Measurements from ENCODE around the gene ABITRAM. TPM values are rescaled to one million over a fixed set of nuclear protein-coding genes. Genes with fewer than 3 reads are reported as not detected.
"Not testable (repeated sequence)": the region's sequence is repeated elsewhere in the genome, so short reads cannot be mapped to it uniquely, and the experiment has no call there.

The ABITRAM gene
- total RNA-seq, 2 donors from 2014 or later = 11.6 to 14.8 TPM

DNA sequence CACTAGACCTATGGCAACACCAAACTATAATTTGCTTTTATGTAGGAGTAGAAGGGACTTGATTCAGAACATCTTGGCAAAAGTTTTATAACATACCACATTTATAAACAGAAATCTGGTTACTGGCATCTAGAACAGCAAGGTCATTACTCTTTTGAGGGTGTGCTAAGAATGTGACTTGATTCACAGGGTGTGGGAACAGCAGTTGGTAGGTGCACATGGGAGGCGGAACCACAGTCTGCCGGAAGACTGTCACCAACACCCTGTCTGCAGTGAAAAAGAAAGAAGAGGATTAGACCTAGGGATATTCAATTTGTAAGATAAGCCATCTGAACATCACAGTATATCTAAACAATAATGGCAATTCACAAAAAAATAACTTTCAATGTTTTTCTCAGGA is 23.3 kb upstream of the ABITRAM start:
- peaks cover 99% of the 10 kb centered on the region for H3K36me3 Mint-ChIP-seq (ENCODE audit: low read depth)
- no peaks in the 10 kb centered on the region for H3K27me3 Mint-ChIP-seq
- no peak overlapping the region for H3K4me3 Mint-ChIP-seq
- no peaks in the 10 kb centered on the region for H3K9me3 Mint-ChIP-seq
- H3K27ac Mint-ChIP-seq = no peak overlapping the region
- H3K4me1 Mint-ChIP-seq = peaks cover 8% of the 10 kb centered on the region
- no peak for ATAC-seq (replicated peaks)

- Mint-ChIP-seq H3K4me3 (peak overlapping the region; percentile 14), H3K36me3 (ENCODE audit: low read depth) (peaks cover 99% of the 10 kb centered on the region), H3K9me3 (no peaks in the 10 kb centered on the region), H3K27ac (peak overlapping the region; percentile 83), H3K4me1 (peaks cover 8% of the 10 kb centered on the region), H3K27me3 (no peaks in the 10 kb centered on the region)
- no peak for ATAC-seq (replicated peaks)
Observed at GRCh38 chr9:108911820-108912219, 22.4 kb upstream of the ABITRAM start.

GRCh38 chr9:108913391-108913790 is 20.8 kb upstream of the ABITRAM start:
- Mint-ChIP-seq H3K9me3 (no peaks in the 10 kb centered on the region), H3K4me1 (peaks cover 8% of the 10 kb centered on the region), H3K27me3 (no peaks in the 10 kb centered on the region), H3K36me3 (ENCODE audit: low read depth) (peaks cover 99% of the 10 kb centered on the region), H3K4me3 (no peak overlapping the region), H3K27ac (no peak overlapping the region)
- no peak for ATAC-seq (replicated peaks)

GRCh38 chr9:108919517-108919916 is 14.7 kb upstream of the ABITRAM start:
- H3K27ac Mint-ChIP-seq = peak overlapping the region; percentile 0
- H3K4me3 Mint-ChIP-seq = no peak overlapping the region
- H3K4me1 Mint-ChIP-seq = no peaks in the 10 kb centered on the region
- no peaks in the 10 kb centered on the region for H3K27me3 Mint-ChIP-seq
- H3K9me3 Mint-ChIP-seq = no peaks in the 10 kb centered on the region
- H3K36me3 Mint-ChIP-seq (ENCODE audit: low read depth) = peaks cover 100% of the 10 kb centered on the region
- no peak for ATAC-seq (replicated peaks)

DNA sequence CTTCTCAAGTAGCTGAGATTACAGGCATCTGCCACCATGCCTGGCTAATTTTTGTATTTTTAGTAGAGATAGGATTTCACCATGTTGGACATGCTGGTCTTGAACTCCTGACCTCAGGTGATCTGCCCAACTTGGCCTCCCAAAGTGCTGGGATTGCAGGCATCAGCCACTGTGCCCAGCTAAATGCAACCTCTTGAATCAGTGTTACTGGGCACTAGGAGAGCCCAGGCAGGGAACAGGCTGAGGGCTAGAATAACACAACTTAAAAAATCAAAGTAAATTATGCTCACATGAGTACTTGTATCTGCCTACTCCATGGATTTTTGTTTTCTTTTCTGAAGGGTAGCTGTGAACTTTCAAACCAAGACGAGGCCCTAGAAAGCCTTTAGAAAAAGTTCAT is 13.8 kb upstream of the ABITRAM start:
- H3K27ac Mint-ChIP-seq; H3K9me3 Mint-ChIP-seq; H3K4me3 Mint-ChIP-seq; H3K4me1 Mint-ChIP-seq; H3K27me3 Mint-ChIP-seq; ATAC-seq (replicated peaks): not testable (repeated sequence)
- peaks cover 100% of the 10 kb centered on the region for H3K36me3 Mint-ChIP-seq (ENCODE audit: low read depth)

DNA sequence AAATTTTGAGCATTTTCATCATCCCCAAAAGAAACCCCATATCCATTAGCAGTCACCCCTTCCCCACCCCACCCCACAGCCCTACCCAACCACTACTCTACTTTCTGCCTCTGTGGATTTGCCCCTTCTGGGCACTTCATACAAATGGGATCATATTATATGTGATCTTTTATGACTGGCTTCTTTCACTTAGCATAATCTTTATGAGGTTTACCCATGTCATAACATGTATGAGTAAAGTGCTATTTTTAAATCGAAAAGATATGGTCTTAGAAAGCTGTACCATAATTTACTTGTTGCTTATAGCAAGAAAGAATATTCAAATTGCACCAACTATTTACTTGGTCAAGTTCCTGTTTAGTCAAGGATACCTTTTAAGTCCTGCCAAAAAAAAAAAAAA is 13.0 kb upstream of the ABITRAM start:
- H3K27me3 Mint-ChIP-seq = no peaks in the 10 kb centered on the region
- H3K4me3 Mint-ChIP-seq = no peak overlapping the region
- no peak for ATAC-seq (replicated peaks)
- H3K27ac Mint-ChIP-seq = no peak overlapping the region
- H3K4me1 Mint-ChIP-seq = no peaks in the 10 kb centered on the region
- H3K36me3 Mint-ChIP-seq (ENCODE audit: low read depth) = peaks cover 100% of the 10 kb centered on the region
- H3K9me3 Mint-ChIP-seq = no peaks in the 10 kb centered on the region

DNA sequence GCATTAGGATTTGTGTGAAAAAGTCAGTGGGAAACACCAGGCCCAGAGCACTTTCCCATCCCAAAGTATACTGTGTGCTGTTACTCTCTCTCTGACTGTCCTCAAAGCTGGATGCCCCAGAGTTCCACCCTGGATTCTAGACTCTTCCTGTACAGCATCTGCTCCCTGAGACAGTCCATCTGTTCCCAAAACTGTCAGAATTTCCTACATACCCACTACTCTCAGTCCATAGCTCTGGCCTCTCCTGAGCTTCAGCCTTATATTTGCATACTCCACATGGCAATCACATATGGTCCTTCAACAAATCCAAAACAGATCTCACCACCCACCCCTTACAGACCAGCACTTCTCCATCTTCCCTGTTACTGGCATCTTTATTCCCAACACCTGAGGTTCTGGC is 9.7 kb upstream of the ABITRAM start:
- no peaks in the 10 kb centered on the region for H3K9me3 Mint-ChIP-seq
- H3K36me3 Mint-ChIP-seq (ENCODE audit: low read depth) = peaks cover 100% of the 10 kb centered on the region
- no peak overlapping the region for H3K4me3 Mint-ChIP-seq
- H3K27ac Mint-ChIP-seq = peak overlapping the region; percentile 7
- no peak for ATAC-seq (replicated peaks)
- no peaks in the 10 kb centered on the region for H3K4me1 Mint-ChIP-seq
- no peaks in the 10 kb centered on the region for H3K27me3 Mint-ChIP-seq

DNA sequence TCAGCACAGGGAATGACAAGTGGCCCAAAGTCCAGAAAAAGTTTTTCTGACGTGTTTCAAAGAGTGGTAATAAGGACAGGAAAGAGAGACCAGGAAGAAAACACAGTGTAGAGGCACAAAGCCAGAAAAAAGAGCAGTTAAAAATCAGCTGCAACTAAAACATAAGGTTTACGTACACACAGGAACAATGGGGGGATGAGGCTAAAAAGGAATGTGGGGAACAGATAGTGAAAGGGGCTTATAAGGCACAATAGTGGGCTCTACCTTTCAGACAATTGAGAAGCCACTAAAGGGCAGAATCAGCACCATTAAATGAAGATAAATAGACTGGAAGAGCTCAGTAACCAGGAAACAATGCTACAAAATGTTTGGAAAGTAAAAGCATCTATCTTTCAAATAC is 5.8 kb upstream of the ABITRAM start:
- Mint-ChIP-seq H3K4me3 (no peak overlapping the region), H3K27ac (no peak overlapping the region), H3K27me3 (no peaks in the 10 kb centered on the region), H3K36me3 (ENCODE audit: low read depth) (peaks cover 75% of the 10 kb centered on the region), H3K4me1 (peaks cover 9% of the 10 kb centered on the region), H3K9me3 (no peaks in the 10 kb centered on the region)
- ATAC-seq (replicated peaks) = no peak

DNA sequence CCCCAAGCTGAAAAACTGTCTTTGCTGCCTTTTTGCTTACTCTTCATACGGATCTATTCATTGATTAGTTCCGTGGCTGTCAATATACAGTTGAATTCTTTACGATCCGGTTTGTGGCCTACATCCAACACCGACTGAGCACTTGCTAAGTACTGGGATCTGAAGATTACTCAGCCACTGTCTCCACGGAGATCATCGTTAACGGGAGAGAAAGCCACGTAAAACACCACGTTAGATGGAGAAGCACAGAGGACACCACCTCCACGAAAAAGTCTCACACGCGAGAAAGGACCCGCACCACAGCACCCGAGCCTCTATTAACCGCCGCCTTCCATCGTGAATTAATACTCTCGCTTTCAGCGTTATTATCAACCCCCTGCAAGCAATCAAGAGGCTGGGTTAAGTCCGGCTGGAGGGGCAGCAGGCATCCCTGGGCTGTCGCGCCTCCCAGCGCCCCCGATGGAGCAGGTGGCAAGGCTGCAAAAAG is 926 bp upstream of the ABITRAM start:
- peak; percentile 6 for ATAC-seq (replicated peaks)
- Mint-ChIP-seq H3K36me3 (ENCODE audit: low read depth) (peaks cover 31% of the 10 kb centered on the region), H3K4me1 (peaks cover 15% of the 10 kb centered on the region), H3K27me3 (no peaks in the 10 kb centered on the region), H3K9me3 (no peaks in the 10 kb centered on the region), H3K4me3 (peak overlapping the region; percentile 86), H3K27ac (peak overlapping the region; percentile 98)

DNA sequence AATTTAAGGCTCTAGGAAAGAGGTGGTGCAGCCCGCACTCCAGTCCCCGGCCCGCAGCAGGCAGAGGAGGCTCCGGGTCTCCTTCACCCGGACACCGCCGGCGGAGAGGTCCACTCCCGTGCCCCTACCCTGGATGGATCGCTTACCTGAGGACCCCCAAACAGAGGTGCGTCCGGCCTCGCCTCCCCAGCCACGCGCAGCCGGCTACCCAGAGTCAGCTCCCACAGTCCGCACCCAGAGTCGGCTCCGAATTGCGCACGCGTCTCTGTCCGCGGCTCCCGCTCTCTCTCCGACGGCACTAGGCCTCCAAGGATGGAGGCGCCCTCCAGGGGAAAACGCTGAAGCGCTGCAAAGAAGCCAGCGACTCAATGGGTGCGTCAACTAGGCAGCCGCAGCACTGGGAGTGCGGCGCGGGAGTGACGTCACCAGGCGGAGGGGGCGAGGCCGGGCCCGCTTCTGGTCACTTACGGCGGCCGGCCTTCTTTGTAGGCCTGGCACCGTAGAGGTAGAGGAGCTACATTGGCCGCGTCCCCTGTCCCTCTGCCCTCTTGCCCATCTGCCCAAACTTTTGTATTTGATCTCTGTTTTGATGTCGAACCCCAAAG is 380 bp upstream of the ABITRAM start, which contains the start of gene ELP1:
Gene ELP1, minus strand, starts transcription at position 407 of the 605 bp plus-strand sequence. CDS start 2,978 bp downstream, outside the sequence.
- peaks cover 15% of the 10 kb centered on the region for H3K4me1 Mint-ChIP-seq
- H3K4me3 Mint-ChIP-seq = peak within 1 kb of the TSS; percentile 86
- peaks cover 27% of the 10 kb centered on the region for H3K36me3 Mint-ChIP-seq (ENCODE audit: low read depth)
- peak within 1 kb of the TSS; percentile 98 for H3K27ac Mint-ChIP-seq
- no peaks in the 10 kb centered on the region for H3K27me3 Mint-ChIP-seq
- ATAC-seq (replicated peaks) = peak; percentile 89
- no peaks in the 10 kb centered on the region for H3K9me3 Mint-ChIP-seq

- Mint-ChIP-seq H3K4me3 (no peak overlapping the region), H3K9me3 (no peaks in the 10 kb centered on the region), H3K27ac (no peak overlapping the region), H3K4me1 (peaks cover 12% of the 10 kb centered on the region), H3K36me3 (ENCODE audit: low read depth) (peaks cover 33% of the 10 kb centered on the region), H3K27me3 (no peaks in the 10 kb centered on the region)
- no peak for ATAC-seq (replicated peaks)
Observed at GRCh38 chr9:108937561-108938305, 3.5 kb downstream of the ABITRAM start.

DNA sequence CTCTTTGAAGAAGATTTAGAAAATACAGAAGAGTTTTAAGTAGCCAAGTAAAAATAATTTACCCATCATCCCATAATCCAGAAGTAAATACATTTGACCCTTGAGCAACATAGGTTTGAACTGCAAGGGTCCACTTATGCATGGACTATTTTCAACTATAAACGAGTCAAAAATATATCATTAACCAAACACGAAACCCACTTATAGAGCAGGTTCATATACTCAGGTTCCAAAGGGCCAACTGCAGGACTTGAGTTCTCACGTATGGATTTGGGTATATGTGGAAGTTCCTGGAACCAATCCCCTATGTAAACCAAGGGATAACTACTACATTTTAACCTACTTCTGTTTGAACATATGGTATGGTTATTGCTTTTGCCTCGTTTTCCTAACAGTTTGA is 5.8 kb downstream of the ABITRAM start:
- Mint-ChIP-seq H3K27ac (no peak overlapping the region), H3K4me1 (peaks cover 5% of the 10 kb centered on the region), H3K9me3 (no peaks in the 10 kb centered on the region), H3K27me3 (no peaks in the 10 kb centered on the region), H3K4me3 (no peak overlapping the region), H3K36me3 (ENCODE audit: low read depth) (peaks cover 33% of the 10 kb centered on the region)
- ATAC-seq (replicated peaks) = no peak

- Mint-ChIP-seq H3K36me3 (ENCODE audit: low read depth) (no peaks in the 10 kb centered on the region), H3K27ac (no peak overlapping the region), H3K4me1 (no peaks in the 10 kb centered on the region), H3K9me3 (no peaks in the 10 kb centered on the region), H3K4me3 (no peak overlapping the region), H3K27me3 (no peaks in the 10 kb centered on the region)
- ATAC-seq (replicated peaks) = no peak
Observed at GRCh38 chr9:108950168-108950567, 16.0 kb downstream of the ABITRAM start.

- ATAC-seq (replicated peaks) = peak; percentile 35
- Mint-ChIP-seq H3K36me3 (ENCODE audit: low read depth) (no peaks in the 10 kb centered on the region), H3K27ac (peak overlapping the region; percentile 16), H3K4me3 (no peak overlapping the region), H3K27me3 (no peaks in the 10 kb centered on the region), H3K9me3 (no peaks in the 10 kb centered on the region), H3K4me1 (no peaks in the 10 kb centered on the region)
Observed at GRCh38 chr9:108951578-108951977, 17.4 kb downstream of the ABITRAM start.

DNA sequence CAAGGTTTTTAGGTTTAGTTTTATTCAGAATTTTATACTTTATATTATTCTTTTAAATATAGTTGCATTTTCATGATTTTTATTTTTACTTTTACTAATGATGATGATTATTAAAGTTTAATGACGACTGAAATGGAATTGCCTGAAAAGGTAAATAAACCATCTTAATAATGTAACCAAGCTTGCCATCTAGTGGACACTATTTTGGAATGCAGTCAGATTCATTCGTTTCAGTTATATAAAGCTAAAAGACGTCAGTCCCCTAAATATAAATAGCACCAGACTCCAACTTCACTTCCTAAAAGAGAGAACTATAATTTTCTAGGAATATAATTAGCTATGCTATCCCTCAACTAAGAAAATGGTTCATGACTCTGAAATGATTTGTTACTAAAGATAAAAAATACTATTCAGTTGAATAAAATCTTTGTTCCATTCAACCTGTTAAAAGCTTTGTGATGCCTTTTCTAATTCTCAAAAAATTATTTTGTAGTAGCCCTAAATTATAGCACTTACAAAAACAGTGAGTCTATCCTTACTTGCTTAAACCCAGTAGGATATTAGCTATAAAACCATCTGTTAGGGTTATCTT is 19.9 kb downstream of the ABITRAM start:
- no peaks in the 10 kb centered on the region for H3K4me1 Mint-ChIP-seq
- H3K27me3 Mint-ChIP-seq = no peaks in the 10 kb centered on the region
- no peaks in the 10 kb centered on the region for H3K36me3 Mint-ChIP-seq (ENCODE audit: low read depth)
- no peak for ATAC-seq (replicated peaks)
- H3K4me3 Mint-ChIP-seq = no peak overlapping the region
- no peaks in the 10 kb centered on the region for H3K9me3 Mint-ChIP-seq
- no peak overlapping the region for H3K27ac Mint-ChIP-seq
